K562 (cell line): ENCODE measurements around the gene DNAJB6. TPM values are rescaled to one million over a fixed set of nuclear protein-coding genes. Genes with fewer than 3 reads are reported as not detected.

Experiments
- ARID4B ChIP-seq: sonication (generic); formaldehyde crosslinking; IDR thresholded peaks from 2 replicates; pipeline ENCODE4 v1.8.0; 2022; ENCODE audit warnings: mild to moderate bottlenecking, missing genetic modification reagents
- ATF4 ChIP-seq: fragments of 450-650 bp; formaldehyde crosslinking; IDR thresholded peaks from 2 replicates; pipeline ENCODE4 v1.4.0; 2022; ENCODE audit warnings: mild to moderate bottlenecking, moderate library complexity
- E2F3 ChIP-seq: fragments of 250-450 bp; sonication (Bioruptor Pico); IDR thresholded peaks from 2 replicates; pipeline ENCODE4 v1.4.0; 2020; ENCODE audit warnings: mild to moderate bottlenecking
- ELF2 ChIP-seq: fragments of 250-450 bp; sonication (Bioruptor Pico); IDR thresholded peaks from 2 replicates; pipeline ENCODE4 v1.5.0; 2021; ENCODE audit warnings: mild to moderate bottlenecking
- GTF2A2 ChIP-seq: IDR thresholded peaks from 2 replicates; pipeline ENCODE4 v1.6.1; 2016; ENCODE audit warnings: mild to moderate bottlenecking, missing genetic modification characterization, missing compliant biosample characterization
- GTF2F1 ChIP-seq: IDR thresholded peaks from 2 replicates; pipeline ENCODE4 v1.6.1; 2011; ENCODE audit warnings: low read depth, low read length, improper control_type of control experiment
- HLTF ChIP-seq: fragments of 450-650 bp; IDR thresholded peaks from 2 replicates; pipeline ENCODE4 v1.6.1; 2016
- HNRNPUL1 ChIP-seq: fragments of 200-400 bp; formaldehyde crosslinking; IDR thresholded peaks from 2 replicates; pipeline ENCODE4 v1.6.1; 2017; ENCODE audit warnings: low read length
- MBD2 ChIP-seq: sonication (generic); IDR thresholded peaks from 2 replicates; pipeline ENCODE4 v1.6.1; 2016; ENCODE audit warnings: low read depth, borderline replicate concordance
- MCM5 ChIP-seq: fragments of 450-650 bp; IDR thresholded peaks from 2 replicates; pipeline ENCODE4 v1.6.1; 2016; ENCODE audit warnings: low read depth
- MCM7 ChIP-seq, 2 experiments: fragments of 450-650 bp; IDR thresholded peaks; 2 replicates each; pipeline ENCODE4 v1.6.1; 2016 to 2018
- NFIC ChIP-seq: fragments of 450-650 bp; IDR thresholded peaks from 2 replicates; pipeline ENCODE4 v1.6.1; 2017; ENCODE audit warnings: mild to moderate bottlenecking, inconsistent platforms
- NFYB ChIP-seq: IDR thresholded peaks from 2 replicates; pipeline ENCODE4 v1.6.1; 2011; ENCODE audit warnings: mild to moderate bottlenecking, moderate library complexity; ENCODE audit not compliant: insufficient read length; ENCODE audit errors: extremely low read depth
- PPARD ChIP-seq: fragments of 250-450 bp; sonication (Bioruptor Pico); IDR thresholded peaks from 2 replicates; pipeline ENCODE4 v1.8.0; 2022; ENCODE audit warnings: inconsistent platforms, mild to moderate bottlenecking, moderate library complexity
- SMAD2 ChIP-seq: fragments of 150-350 bp; IDR thresholded peaks from 2 replicates; pipeline ENCODE4 v1.6.1; 2014; ENCODE audit warnings: low read depth, mild to moderate bottlenecking, low read length
- SMC3 ChIP-seq: conservative IDR thresholded peaks from 2 replicates; pipeline ENCODE4 v1.6.1; 2011; ENCODE audit warnings: low read depth, low read length, improper control_type of control experiment; ENCODE audit not compliant: insufficient read depth
- TCFL5 ChIP-seq: fragments of 250-450 bp; sonication (Bioruptor Pico); conservative IDR thresholded peaks from 2 replicates; pipeline ENCODE4 v1.6.1; 2021; ENCODE audit warnings: mild to moderate bottlenecking, moderate library complexity, matching md5 sums
- TFAP4 ChIP-seq: sonication (generic); formaldehyde crosslinking; IDR thresholded peaks from 2 replicates; pipeline ENCODE4 v1.8.0; 2022; ENCODE audit warnings: missing genetic modification reagents, mild to moderate bottlenecking, moderate library complexity, borderline replicate concordance
- ZNF354B ChIP-seq: fragments of 250-450 bp; sonication (Bioruptor Pico); IDR thresholded peaks from 2 replicates; pipeline ENCODE4 v1.4.0; 2020
- ZNF764 ChIP-seq: fragments of 250-450 bp; sonication (Bioruptor Pico); IDR thresholded peaks from 2 replicates; pipeline ENCODE4 v1.4.0; 2020; ENCODE audit warnings: low read depth, mild to moderate bottlenecking, moderate library complexity
- ZSCAN29 ChIP-seq: fragments of 450-650 bp; IDR thresholded peaks from 2 replicates; pipeline ENCODE4 v1.6.1; 2017
- polyA plus RNA-seq, 8 experiments: library from polyadenylated mRNA; depleted of rRNA in 4 of 8; stranded (reverse) in 5 of 8; unstranded in 3 of 8; fragments of >200 nt; fragmentation: Nextera tagmentation in 2 of 8; fragmentation: Illumina TruSeq in 1 of 8; extraction: Ambion mirVana in 2 of 8; extraction: Trizol in 1 of 8; gene quantifications; 2 replicates each; pipeline versions ENCODE4 v1.2.1 to v1.2.3, GENCODE V29; 2011 to 2014; ENCODE audit warnings: inconsistent platforms in 1 of 8, missing spikeins in 1 of 8
- total RNA-seq, 7 experiments: library from RNA; depleted of rRNA in 6 of 7; stranded (reverse); fragments of >200 nt in 6 of 7; fragmentation: Illumina TruSeq in 2 of 7; extraction: Trizol in 2 of 7; gene quantifications; 2 replicates each; pipeline versions ENCODE4 v1.2.1 to v1.2.3, GENCODE V29; 2011 to 2021; ENCODE audit warnings: low replicate concordance in 1 of 7
- TF ChIP-seq, protein P1 (sequence below): IDR thresholded peaks from 2 replicates; pipeline ENCODE4 v1.6.1; 2012; ENCODE audit warnings: low read depth, low read length, improper control_type of control experiment, borderline replicate concordance

The DNAJB6 gene
- total and polyA plus RNA-seq, 9 of the 15 experiments (the other 6 are each of a cell fraction or from before 2014, with no cell fraction given), result 84.5 to 158 (median 135) TPM

GRCh38 chr7:157397731-157398691, 61.2 kb downstream of the DNAJB6 start (continued):
- TF ChIP-seq, protein P1, sequence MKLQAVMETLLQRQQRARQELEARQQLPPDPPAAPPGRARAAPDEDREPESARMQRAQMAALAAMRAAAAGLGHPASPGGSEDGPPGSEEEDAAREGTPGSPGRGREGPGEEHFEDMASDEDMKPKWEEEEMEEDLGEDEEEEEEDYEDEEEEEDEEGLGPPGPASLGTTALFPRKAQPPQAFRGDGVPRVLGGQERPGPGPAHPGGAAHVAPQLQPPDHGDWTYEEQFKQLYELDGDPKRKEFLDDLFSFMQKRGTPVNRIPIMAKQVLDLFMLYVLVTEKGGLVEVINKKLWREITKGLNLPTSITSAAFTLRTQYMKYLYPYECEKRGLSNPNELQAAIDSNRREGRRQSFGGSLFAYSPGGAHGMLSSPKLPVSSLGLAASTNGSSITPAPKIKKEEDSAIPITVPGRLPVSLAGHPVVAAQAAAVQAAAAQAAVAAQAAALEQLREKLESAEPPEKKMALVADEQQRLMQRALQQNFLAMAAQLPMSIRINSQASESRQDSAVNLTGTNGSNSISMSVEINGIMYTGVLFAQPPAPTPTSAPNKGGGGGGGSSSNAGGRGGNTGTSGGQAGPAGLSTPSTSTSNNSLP, result peak; percentile 29; the same call in 1 of the 2 replicates
- TF ChIP-seq TCFL5 (CRISPR knock-in tag), result no peak
- TF ChIP-seq ZNF764 (CRISPR knock-in tag), result no peak
- TF ChIP-seq HNRNPUL1, result 0 out of 2 replicates have a peak, but pooled peaks have one; percentile 24
- no peak for TF ChIP-seq ELF2 (CRISPR knock-in tag)
- TF ChIP-seq ZNF354B (CRISPR knock-in tag), result no peak
- no peak for TF ChIP-seq ARID4B (CRISPR knock-in tag)
- no peak for TF ChIP-seq GTF2F1
- TF ChIP-seq E2F3 (CRISPR knock-in tag), result peak; percentile 52; the same call in 1 of the 2 replicates
- peak; percentile 49; the same call in 1 of the 2 replicates for TF ChIP-seq SMC3
- TF ChIP-seq SMAD2, result no peak
- peak; percentile 83 for TF ChIP-seq NFIC
- peak; percentile 45; the same call in 1 of the 2 replicates for TF ChIP-seq MBD2
- TF ChIP-seq ZSCAN29, result no peak
- TF ChIP-seq MCM7 (IDR thresholded peaks at IDR 0.05), result no peak
- no peak for TF ChIP-seq HLTF
- no peak for TF ChIP-seq MCM5
- no peak for TF ChIP-seq PPARD (CRISPR knock-in tag)
- no peak for TF ChIP-seq GTF2A2 (tag)
- TF ChIP-seq ATF4 (CRISPR knock-in tag), result peak; percentile 73
- no peak for TF ChIP-seq NFYB
- TF ChIP-seq TFAP4 (CRISPR knock-in tag), result peak; percentile 49; the same call in 1 of the 2 replicates
